ENCODE data around the gene RWDD1. TPM values are rescaled to one million over a fixed set of nuclear protein-coding genes. Genes with fewer than 3 reads are reported as not detected.

The RWDD1 gene
- total RNA-seq, 2 experiments from 2014 or later = 33.4 to 38.2 TPM

GRCh38 chr6:116578335-116578734 lies 7.0 kb downstream of the RWDD1 start:
- no peak overlapping the region for H3K27ac ChIP-seq (ENCODE audit: low read depth, low read length, poor library complexity, severe bottlenecking)
- peaks cover 9% of the 10 kb centered on the region for H3K4me1 ChIP-seq (ENCODE audit: insufficient read depth, low read length, poor library complexity, severe bottlenecking)
- no TSS peak for BruUV-seq (replicated peaks)
- peaks cover 64% of the 10 kb centered on the region for H3K79me2 ChIP-seq (ENCODE audit: insufficient read depth, low read depth, low read length)
- TF ChIP-seq, protein P1, sequence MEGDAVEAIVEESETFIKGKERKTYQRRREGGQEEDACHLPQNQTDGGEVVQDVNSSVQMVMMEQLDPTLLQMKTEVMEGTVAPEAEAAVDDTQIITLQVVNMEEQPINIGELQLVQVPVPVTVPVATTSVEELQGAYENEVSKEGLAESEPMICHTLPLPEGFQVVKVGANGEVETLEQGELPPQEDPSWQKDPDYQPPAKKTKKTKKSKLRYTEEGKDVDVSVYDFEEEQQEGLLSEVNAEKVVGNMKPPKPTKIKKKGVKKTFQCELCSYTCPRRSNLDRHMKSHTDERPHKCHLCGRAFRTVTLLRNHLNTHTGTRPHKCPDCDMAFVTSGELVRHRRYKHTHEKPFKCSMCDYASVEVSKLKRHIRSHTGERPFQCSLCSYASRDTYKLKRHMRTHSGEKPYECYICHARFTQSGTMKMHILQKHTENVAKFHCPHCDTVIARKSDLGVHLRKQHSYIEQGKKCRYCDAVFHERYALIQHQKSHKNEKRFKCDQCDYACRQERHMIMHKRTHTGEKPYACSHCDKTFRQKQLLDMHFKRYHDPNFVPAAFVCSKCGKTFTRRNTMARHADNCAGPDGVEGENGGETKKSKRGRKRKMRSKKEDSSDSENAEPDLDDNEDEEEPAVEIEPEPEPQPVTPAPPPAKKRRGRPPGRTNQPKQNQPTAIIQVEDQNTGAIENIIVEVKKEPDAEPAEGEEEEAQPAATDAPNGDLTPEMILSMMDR (conservative IDR thresholded peaks at IDR 0.05; ENCODE audit: low read length) = no peak
- TF ChIP-seq EZH2phosphoT487 (IDR thresholded peaks at IDR 0.05; ENCODE audit: borderline replicate concordance, low read depth, low read length) = no peak
- H3K4me3 ChIP-seq (ENCODE audit: low read depth, low read length, poor library complexity, severe bottlenecking) = no peak overlapping the region
- intact Hi-C loops (cut with micrococcal nuclease; ENCODE audit: unreplicated experiment) = loop anchor here (10.0 kb wide), 1 partner anchor 564 kb away; no protein-coding TSS in a partner anchor
- ChIA-PET POLR2A (interaction anchor here (1.7 kb wide), 1 partner anchor 9 kb away, joined by 8 read pairs; no protein-coding TSS in a partner anchor), CTCF (ENCODE audit: unreplicated experiment) (no interaction called here)
- H3K4me2 ChIP-seq (ENCODE audit: low read length) = no peak overlapping the region
- peaks cover 84% of the 10 kb centered on the region for H3K36me3 ChIP-seq (ENCODE audit: insufficient read depth, low read length)
- DNase-seq (ENCODE audit: low spot score) = no peak
- H4K20me1 ChIP-seq (ENCODE audit: insufficient read depth, low read length) = peaks cover 2% of the 10 kb centered on the region; the same call in 1 of the 2 replicates
- H3K9me2 ChIP-seq (ENCODE audit: insufficient read depth, low read length) = no peaks in the 10 kb centered on the region
- H2AFZ ChIP-seq (ENCODE audit: low read length) = no peak overlapping the region
- no peaks in the 10 kb centered on the region for H3K9me3 ChIP-seq (ENCODE audit: low read length)

DNA sequence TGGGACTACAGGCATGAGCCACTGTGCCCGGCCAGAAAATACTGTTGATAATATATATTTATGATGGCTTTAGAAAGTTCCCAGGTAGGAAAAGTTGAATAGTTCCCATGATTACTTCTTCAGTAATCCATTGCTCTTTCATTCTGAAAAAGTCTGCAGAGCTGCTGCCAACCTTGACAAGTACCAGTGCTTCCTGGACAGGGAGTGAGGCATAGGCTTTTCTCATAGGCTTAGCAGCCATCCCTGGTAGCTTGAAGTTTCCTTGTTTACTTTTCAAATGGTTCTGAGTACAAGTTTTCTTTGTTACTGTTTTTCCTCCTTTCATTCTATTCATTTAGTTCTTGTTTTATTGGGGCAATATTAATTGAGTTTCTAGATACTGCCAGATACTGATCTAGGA lies 7.8 kb downstream of the RWDD1 start:
- BruUV-seq (replicated peaks) = no TSS peak

DNA sequence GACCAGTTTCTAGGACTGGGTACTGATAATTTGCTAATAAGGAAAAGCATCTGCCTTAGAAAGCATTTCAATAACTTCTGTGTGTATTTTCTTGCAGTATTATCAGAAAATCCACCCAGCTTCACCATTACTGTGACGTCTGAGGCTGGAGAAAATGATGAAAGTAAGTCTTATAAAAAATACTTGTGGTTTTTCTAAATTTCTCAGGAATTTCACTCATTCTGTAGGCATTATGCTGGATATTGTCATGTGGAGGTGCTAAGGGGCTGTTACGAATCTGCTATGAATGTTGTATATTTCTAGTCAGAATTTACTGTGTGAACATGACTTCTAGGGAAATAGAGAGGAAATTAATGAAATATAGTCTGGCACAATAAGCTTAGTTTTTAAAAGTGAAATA lies 8.9 kb downstream of the RWDD1 start:
- intact Hi-C loops (cut with micrococcal nuclease; ENCODE audit: unreplicated experiment) = no loop called here
- Histone ChIP-seq H3K36me3 (ENCODE audit: insufficient read depth, low read length) (peaks cover 87% of the 10 kb centered on the region), H3K4me1 (ENCODE audit: insufficient read depth, low read length, poor library complexity, severe bottlenecking) (no peaks in the 10 kb centered on the region), H3K9me3 (ENCODE audit: low read length) (no peaks in the 10 kb centered on the region), H3K4me2 (ENCODE audit: low read length) (no peak overlapping the region), H4K20me1 (ENCODE audit: insufficient read depth, low read length) (no peaks in the 10 kb centered on the region), H3K4me3 (ENCODE audit: low read depth, low read length, poor library complexity, severe bottlenecking) (no peak overlapping the region), H3K9me2 (ENCODE audit: insufficient read depth, low read length) (no peaks in the 10 kb centered on the region), H3K79me2 (ENCODE audit: insufficient read depth, low read depth, low read length) (peaks cover 45% of the 10 kb centered on the region; the same call in 1 of the 2 replicates), H2AFZ (ENCODE audit: low read length) (no peak overlapping the region), H3K27ac (ENCODE audit: low read depth, low read length, poor library complexity, severe bottlenecking) (no peak overlapping the region)
- no peak for DNase-seq (ENCODE audit: low spot score)
- POLR2A ChIA-PET = interaction anchor here (1.0 to 1.2 kb wide), 2 partner anchors 12 to 35 kb away, joined by 3 to 4 read pairs; no protein-coding TSS in a partner anchor
- CTCF ChIA-PET (ENCODE audit: unreplicated experiment) = no interaction called here
- BruUV-seq (replicated peaks) = no TSS peak
- TF ChIP-seq EZH2phosphoT487 (IDR thresholded peaks at IDR 0.05; ENCODE audit: borderline replicate concordance, low read depth, low read length) = no peak
- TF ChIP-seq, protein P1 (conservative IDR thresholded peaks at IDR 0.05; ENCODE audit: low read length) = no peak

More for the DNA sequence above, 7.8 kb downstream of the RWDD1 start:
- Histone ChIP-seq H3K4me1 (ENCODE audit: insufficient read depth, low read length, poor library complexity, severe bottlenecking) (peaks cover 1% of the 10 kb centered on the region), H3K9me3 (ENCODE audit: low read length) (no peaks in the 10 kb centered on the region), H3K27ac (ENCODE audit: low read depth, low read length, poor library complexity, severe bottlenecking) (no peak overlapping the region), H4K20me1 (ENCODE audit: insufficient read depth, low read length) (no peaks in the 10 kb centered on the region), H3K36me3 (ENCODE audit: insufficient read depth, low read length) (peaks cover 85% of the 10 kb centered on the region), H3K79me2 (ENCODE audit: insufficient read depth, low read depth, low read length) (peaks cover 56% of the 10 kb centered on the region), H3K9me2 (ENCODE audit: insufficient read depth, low read length) (no peaks in the 10 kb centered on the region), H2AFZ (ENCODE audit: low read length) (no peak overlapping the region), H3K4me3 (ENCODE audit: low read depth, low read length, poor library complexity, severe bottlenecking) (no peak overlapping the region), H3K4me2 (ENCODE audit: low read length) (no peak overlapping the region)
- no peak for DNase-seq (ENCODE audit: low spot score)
- ChIA-PET CTCF (ENCODE audit: unreplicated experiment) (no interaction called here), POLR2A (interaction anchor here (1.2 kb wide), 1 partner anchor 9 kb away, joined by 5 read pairs; no protein-coding TSS in a partner anchor)
- intact Hi-C loops (cut with micrococcal nuclease; ENCODE audit: unreplicated experiment) = loop anchor here (10.0 kb wide), 1 partner anchor 564 kb away; no protein-coding TSS in a partner anchor
- TF ChIP-seq, protein P1 (conservative IDR thresholded peaks at IDR 0.05; ENCODE audit: low read length) = no peak
- no peak for TF ChIP-seq EZH2phosphoT487 (IDR thresholded peaks at IDR 0.05; ENCODE audit: borderline replicate concordance, low read depth, low read length)

Data from OCI-LY7 (cell line).